ENCODE data around the gene KRT71.

KRT71 gene

DNA sequence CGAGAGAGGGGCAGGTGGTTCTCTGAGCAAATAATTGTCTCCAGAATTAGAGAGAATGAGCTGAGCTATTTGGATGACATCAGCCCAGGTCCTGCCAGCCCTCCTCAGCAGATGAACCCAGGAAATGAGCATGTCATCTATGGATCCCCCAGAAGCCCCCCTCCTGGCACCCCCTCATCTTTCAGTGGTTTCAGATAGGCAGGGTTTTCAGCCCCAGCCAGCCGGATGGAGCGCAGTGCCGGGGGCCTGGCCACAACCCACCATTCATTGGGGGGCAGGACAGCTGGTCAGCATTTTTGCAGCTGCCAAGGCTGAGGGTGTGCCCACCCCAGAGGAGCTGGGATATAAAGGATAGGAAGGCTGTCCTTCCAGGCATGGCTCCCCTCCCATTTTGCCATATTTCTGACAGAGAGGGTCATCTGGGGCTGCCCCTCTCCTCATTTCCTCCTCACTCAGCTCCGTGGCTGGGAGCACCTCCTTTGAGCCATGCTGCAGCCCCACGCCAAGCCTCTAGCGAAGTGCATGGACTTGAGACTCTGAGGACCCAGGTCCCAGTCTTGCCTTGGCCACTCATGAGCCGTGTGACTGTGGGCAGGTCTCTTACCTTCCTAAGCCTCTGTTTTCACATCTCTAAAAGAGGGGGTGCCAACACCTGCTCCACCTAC lies 6.0 kb upstream of the KRT71 start:
- Histone ChIP-seq H3K4me3 (ENCODE audit: low read length, poor library complexity, severe bottlenecking) (no peak overlapping the region), H3K9me2 (replicated peaks; ENCODE audit: low read depth, low read length) (no peaks in the 10 kb centered on the region), H3F3A (ENCODE audit: low read depth) (no peaks in the 10 kb centered on the region), H3K36me3 (ENCODE audit: insufficient read depth, low read length) (no peaks in the 10 kb centered on the region), H3K4me1 (ENCODE audit: insufficient read depth, low read length, poor library complexity, severe bottlenecking) (no peaks in the 10 kb centered on the region), H3K9me3 (ENCODE audit: insufficient read depth, low read depth, low read length) (no peaks in the 10 kb centered on the region), H3K27me3 (ENCODE audit: insufficient read depth, low read length, poor library complexity, severe bottlenecking) (no peaks in the 10 kb centered on the region), H4K20me1 (ENCODE audit: insufficient read depth, low read length, poor library complexity, severe bottlenecking) (no peaks in the 10 kb centered on the region), H3K79me2 (ENCODE audit: insufficient read depth, low read length) (no peaks in the 10 kb centered on the region), H3K9ac (ENCODE audit: low read depth, low read length, poor library complexity, severe bottlenecking) (no peak overlapping the region), H3K4me2 (ENCODE audit: low read depth, low read length, poor library complexity, severe bottlenecking) (no peak overlapping the region), H2AFZ (ENCODE audit: low read length) (no peak overlapping the region)
- TF ChIP-seq CTCF (conservative IDR thresholded peaks at IDR 0.05; ENCODE audit: low read length) (no peak), EZH2phosphoT487 (IDR thresholded peaks at IDR 0.05; ENCODE audit: borderline replicate concordance) (no peak)

GRCh38 chr12:52557476-52557875 lies 4.5 kb upstream of the KRT71 start:
- Histone ChIP-seq H3K79me2 (ENCODE audit: insufficient read depth, low read length) (no peaks in the 10 kb centered on the region), H3K4me2 (ENCODE audit: low read depth, low read length, poor library complexity, severe bottlenecking) (no peak overlapping the region), H3K9me3 (ENCODE audit: insufficient read depth, low read depth, low read length) (no peaks in the 10 kb centered on the region), H3K4me3 (ENCODE audit: low read length, poor library complexity, severe bottlenecking) (no peak overlapping the region), H3K9me2 (replicated peaks; ENCODE audit: low read depth, low read length) (no peaks in the 10 kb centered on the region), H3K36me3 (ENCODE audit: insufficient read depth, low read length) (no peaks in the 10 kb centered on the region), H2AFZ (ENCODE audit: low read length) (no peak overlapping the region), H3K4me1 (ENCODE audit: insufficient read depth, low read length, poor library complexity, severe bottlenecking) (no peaks in the 10 kb centered on the region), H3F3A (ENCODE audit: low read depth) (no peaks in the 10 kb centered on the region), H3K27me3 (ENCODE audit: insufficient read depth, low read length, poor library complexity, severe bottlenecking) (no peaks in the 10 kb centered on the region), H3K9ac (ENCODE audit: low read depth, low read length, poor library complexity, severe bottlenecking) (no peak overlapping the region), H4K20me1 (ENCODE audit: insufficient read depth, low read length, poor library complexity, severe bottlenecking) (no peaks in the 10 kb centered on the region)
- no peak for TF ChIP-seq CTCF (conservative IDR thresholded peaks at IDR 0.05; ENCODE audit: low read length)
- TF ChIP-seq EZH2phosphoT487 (IDR thresholded peaks at IDR 0.05; ENCODE audit: borderline replicate concordance) = no peak

- no peak overlapping the region for H3K4me3 ChIP-seq (ENCODE audit: low read length, poor library complexity, severe bottlenecking)
- H4K20me1 ChIP-seq (ENCODE audit: insufficient read depth, low read length, poor library complexity, severe bottlenecking) = no peaks in the 10 kb centered on the region
- H2AFZ ChIP-seq (ENCODE audit: low read length) = no peak overlapping the region
- H3K9ac ChIP-seq (ENCODE audit: low read depth, low read length, poor library complexity, severe bottlenecking) = no peak overlapping the region
- TF ChIP-seq EZH2phosphoT487 (IDR thresholded peaks at IDR 0.05; ENCODE audit: borderline replicate concordance) (no peak), CTCF (conservative IDR thresholded peaks at IDR 0.05; ENCODE audit: low read length) (no peak)
- H3K27me3 ChIP-seq (ENCODE audit: insufficient read depth, low read length, poor library complexity, severe bottlenecking) = no peaks in the 10 kb centered on the region
- no peaks in the 10 kb centered on the region for H3K36me3 ChIP-seq (ENCODE audit: insufficient read depth, low read length)
- H3K79me2 ChIP-seq (ENCODE audit: insufficient read depth, low read length) = no peaks in the 10 kb centered on the region
- H3K9me3 ChIP-seq (ENCODE audit: insufficient read depth, low read depth, low read length) = no peaks in the 10 kb centered on the region
- H3F3A ChIP-seq (ENCODE audit: low read depth) = no peaks in the 10 kb centered on the region
- H3K4me2 ChIP-seq (ENCODE audit: low read depth, low read length, poor library complexity, severe bottlenecking) = no peak overlapping the region
- no peaks in the 10 kb centered on the region for H3K4me1 ChIP-seq (ENCODE audit: insufficient read depth, low read length, poor library complexity, severe bottlenecking)
- no peaks in the 10 kb centered on the region for H3K9me2 ChIP-seq (replicated peaks; ENCODE audit: low read depth, low read length)
These were observed 2.6 kb upstream of the KRT71 start for GRCh38 chr12:52555577-52555976.

All from Loucy (cell line).